GM12878 (cell line): ENCODE measurements around the gene PAK3.

Experiments used
- CBFB ChIP-seq: IDR thresholded peaks from 2 replicates; pipeline ENCODE4 v1.6.1; 2016; ENCODE audit warnings: antibody characterized with exemption, low read depth
- HDAC6 ChIP-seq: fragments of 200-600 bp; sonication (generic); IDR thresholded peaks from one replicate; pipeline ENCODE4 v1.8.0; 2017; ENCODE audit warnings: antibody characterized with exemption; ENCODE audit not compliant: unreplicated experiment
- ZNF592 ChIP-seq: fragments of 450-650 bp; IDR thresholded peaks from 2 replicates; pipeline ENCODE4 v1.6.1; 2017; ENCODE audit warnings: mild to moderate bottlenecking, moderate library complexity

GRCh38 chrX:111110098-111110775 lies 14.2 kb downstream of the PAK3 start:
- no peak for TF ChIP-seq CBFB
- TF ChIP-seq ZNF592 = no peak
- TF ChIP-seq HDAC6 = no peak
